Adrenal gland (tissue), 12 donors: ENCODE results near the gene IKZF2. TPM values are rescaled to one million over a fixed set of nuclear protein-coding genes. Genes with fewer than 3 reads are reported as not detected.

Source experiments
- DNase-seq, 7 donors: peaks; one replicate each; pipeline ENCODE4 v3.0.0-alpha.2; 2019 to 2020
- H3K27ac ChIP-seq, 5 donors: fragments of 200-600 bp; sonication (generic) in 4 of 5; 1 replicate in 3 of 5; 2 replicates in 2 of 5; pipeline versions ENCODE4 v1.5.1 to v1.8.0; 2016 to 2020; ENCODE audit warnings: mild to moderate bottlenecking in 1 of 5
- H3K27me3 ChIP-seq: fragments of 200-600 bp; 2 replicates; pipeline ENCODE4 v1.8.0; 2021
- H3K36me3 ChIP-seq, 2 donors: fragments of 200-600 bp; replicated peaks in 1 of 2; 1 replicate in 1 of 2; 2 replicates in 1 of 2; pipeline versions ENCODE4 v1.5.1 to v1.8.0; 2018 to 2022
- H3K4me1 ChIP-seq, 2 donors: fragments of 200-600 bp; replicated peaks in 1 of 2; 1 replicate in 1 of 2; 2 replicates in 1 of 2; pipeline versions ENCODE4 v1.5.1 to v1.8.0; 2018 to 2021
- H3K4me3 ChIP-seq, 4 donors: fragments of 200-600 bp; sonication (generic) in 3 of 4; one replicate each; pipeline ENCODE4 v1.5.1; 2016 to 2018
- H3K9me3 ChIP-seq, 3 donors: fragments of 200-600 bp; sonication (generic) in 1 of 3; replicated peaks in 1 of 3; 1 replicate in 2 of 3; 2 replicates in 1 of 3; pipeline versions ENCODE4 v1.5.1 to v1.8.0; 2016 to 2021
- CTCF ChIP-seq, 6 experiments: fragments of 450-650 bp in 4 of 6; fragments of 200-600 bp in 2 of 6; sonication (generic) in 1 of 6; IDR thresholded peaks; 1 replicate in 5 of 6; 2 replicates in 1 of 6; pipeline versions ENCODE4 v1.5.1 to v1.8.0; 2016 to 2021; ENCODE audit warnings: antibody characterized with exemption in 6 of 6, mild to moderate bottlenecking in 2 of 6, moderate library complexity in 1 of 6
- POLR2A ChIP-seq, 2 donors: fragments of 450-650 bp; IDR thresholded peaks; one replicate each; pipeline ENCODE4 v1.6.1; 2017; ENCODE audit warnings: antibody characterized with exemption in 2 of 2, mild to moderate bottlenecking in 2 of 2, moderate library complexity in 1 of 2
- WGBS, 4 donors: extraction: QIAGEN DNeasy Blood & Tissue Kit in 2 of 4; methylation state at CpG; one replicate each; pipeline versions ENCODE4 v1.1.5 to v1.1.7; 2013 to 2017; 5-methylcytosine and 5-hydroxymethylcytosine counted together
- intact Hi-C, 2 donors: fragments of 100-400 bp; cut with DNase I; formaldehyde crosslinking; loops; one replicate each; pipeline versions ENCODE4 v1.14.1 to v1.15.0; 2022 to 2023
- polyA plus RNA-seq, 3 donors: library from polyadenylated mRNA; stranded (reverse); fragments of 200-250 nt in 2 of 3; fragments of 350-450 nt in 1 of 3; fragmentation: Illumina TruSeq in 1 of 3; extraction: RNeasy Lipid Tissue Mini Kit (QIAGEN cat#74804) in 1 of 3; gene quantifications; one replicate each; pipeline ENCODE4 v1.2.3, GENCODE V29; 2013 to 2014
- total RNA-seq, 9 donors: library from RNA; depleted of rRNA in 4 of 9; stranded (reverse); fragments of >200 nt in 4 of 9; fragments of 120-200 nt in 1 of 9; fragmentation: NEBNext Ultra II Directional in 1 of 9; extraction: Animal tissue kit (Norgen Biotek cat#: 25700) in 1 of 9; gene quantifications; one replicate each; pipeline versions ENCODE4 v1.1.0 to v1.2.4, GENCODE V29; 2013 to 2023
- donor health status: healthy with polysubstance abuse.
- donor health status: Bipolar disorder and iron deficiency.
- donor health status: DM: yes; HTN: yes; CAD: no.
- donor health status: DM: no; HTN: no; CAD: no.
- donor health status: DM: no; HTN: no; CAD: no.
- donor health status: DM: yes; HTN: yes; CAD: no.

Gene IKZF2
- total and polyA plus RNA-seq, 12 donors = 0.44 to 18.9 (median 8.0) TPM

GRCh38 chr2:212995920-212996319 lies 155.5 kb downstream of the IKZF2 start:
- Histone ChIP-seq H3K27ac (no peak overlapping the region), H3K27me3 (no peaks in the 10 kb centered on the region), H3K36me3 (no peaks in the 10 kb centered on the region), H3K4me3 (no peak overlapping the region), H3K4me1 (peaks cover 0 to under 1% of the 10 kb centered on the region in 2 donors), H3K9me3 (no peaks in the 10 kb centered on the region)
- DNase-seq = no peak
- intact Hi-C loops = no loop called here
- WGBS, 4 donors = 78 to 87% (median 81%) methylated on average over 2 of the region's 2 CpGs
- no peak for TF ChIP-seq POLR2A (IDR thresholded peaks at IDR 0.05)
- no peak for TF ChIP-seq CTCF (IDR thresholded peaks at IDR 0.05)

DNA sequence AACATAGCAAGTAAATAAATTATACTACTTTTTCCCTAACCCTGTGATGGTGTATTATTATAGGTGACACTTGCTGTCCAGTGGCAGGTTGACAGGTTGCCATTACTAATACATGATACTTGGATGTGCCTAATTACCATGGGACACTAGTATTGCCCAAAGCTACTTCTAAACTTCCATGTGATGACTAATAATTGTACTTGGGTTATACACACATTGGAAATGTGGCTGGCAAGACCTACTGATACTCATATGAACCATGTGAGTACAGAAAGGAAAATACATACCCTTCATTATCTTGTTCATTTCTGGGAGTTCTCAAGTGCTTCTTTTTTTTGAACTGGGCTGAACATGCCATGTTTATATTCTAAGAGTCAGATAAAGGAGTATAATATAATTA lies 156.4 kb downstream of the IKZF2 start:
- no peaks in the 10 kb centered on the region for H3K36me3 ChIP-seq
- no peaks in the 10 kb centered on the region for H3K4me1 ChIP-seq
- no peaks in the 10 kb centered on the region for H3K9me3 ChIP-seq
- intact Hi-C loops = no loop called here
- H3K4me3 ChIP-seq = no peak overlapping the region
- no peaks in the 10 kb centered on the region for H3K27me3 ChIP-seq
- TF ChIP-seq CTCF (IDR thresholded peaks at IDR 0.05) = no peak
- no peak for TF ChIP-seq POLR2A (IDR thresholded peaks at IDR 0.05)
- no peak overlapping the region for H3K27ac ChIP-seq
- no peak for DNase-seq

DNA sequence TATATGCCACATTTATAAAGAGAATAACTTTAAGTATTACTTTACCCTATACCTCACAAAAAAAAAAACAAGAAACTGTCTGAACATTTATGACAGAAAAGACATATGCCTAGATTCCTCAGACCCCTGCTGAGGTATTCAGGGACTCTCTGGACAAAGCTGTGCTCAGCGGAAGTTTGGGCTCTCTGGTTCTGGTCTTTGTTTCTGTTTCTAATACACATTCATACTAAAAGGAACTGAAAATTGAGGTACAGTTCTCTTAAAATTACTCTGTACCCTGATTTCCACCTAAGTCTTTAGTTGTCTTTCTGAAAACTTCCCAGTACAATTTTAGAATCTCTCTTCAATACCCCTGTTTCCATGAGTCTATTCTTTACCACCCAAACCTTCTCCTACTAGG lies 160.3 kb downstream of the IKZF2 start:
- H3K27me3 ChIP-seq = no peaks in the 10 kb centered on the region
- DNase-seq = no peak
- 94 to 100% (median 98%) methylated on average over 1 of the region's 1 CpG for WGBS, 4 donors
- H3K27ac ChIP-seq = no peak overlapping the region
- no peaks in the 10 kb centered on the region for H3K9me3 ChIP-seq
- H3K36me3 ChIP-seq = no peaks in the 10 kb centered on the region
- H3K4me1 ChIP-seq = no peaks in the 10 kb centered on the region
- no peak for TF ChIP-seq CTCF (IDR thresholded peaks at IDR 0.05)
- no peak for TF ChIP-seq POLR2A (IDR thresholded peaks at IDR 0.05)
- no peak overlapping the region for H3K4me3 ChIP-seq
- intact Hi-C loops = no loop called here

DNA sequence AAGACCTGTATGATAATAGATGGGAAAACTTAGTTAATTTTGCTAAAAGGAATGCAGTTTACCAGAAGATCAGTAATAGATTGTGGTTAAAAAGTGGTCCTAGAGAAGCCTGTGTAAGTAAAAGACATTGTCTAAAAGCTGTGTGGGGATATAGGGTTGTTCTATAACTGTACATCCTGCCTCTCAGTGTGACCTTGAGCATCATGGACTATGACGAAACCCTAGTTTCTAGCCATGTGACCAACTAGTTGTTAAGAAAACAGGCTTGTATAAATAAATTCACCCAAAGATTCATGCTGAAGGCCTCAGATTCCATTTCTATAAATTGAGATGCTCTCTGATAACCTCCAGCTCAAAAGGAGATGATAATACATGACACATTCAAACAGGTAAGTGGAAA lies 160.7 kb downstream of the IKZF2 start:
- H3K4me3 ChIP-seq = no peak overlapping the region
- H3K9me3 ChIP-seq = no peaks in the 10 kb centered on the region
- H3K27me3 ChIP-seq = no peaks in the 10 kb centered on the region
- DNase-seq = no peak
- 59 to 74% (median 67%) methylated on average over 1 of the region's 1 CpG for WGBS, 4 donors
- intact Hi-C loops = no loop called here
- no peaks in the 10 kb centered on the region for H3K36me3 ChIP-seq
- H3K4me1 ChIP-seq = no peaks in the 10 kb centered on the region
- TF ChIP-seq CTCF (IDR thresholded peaks at IDR 0.05) = no peak
- TF ChIP-seq POLR2A (IDR thresholded peaks at IDR 0.05) = no peak
- H3K27ac ChIP-seq = no peak overlapping the region
